GM12878 (cell line): ENCODE measurements around the gene RAB8A. TPM values are rescaled to one million over a fixed set of nuclear protein-coding genes. Genes with fewer than 3 reads are reported as not detected.
"Not testable (repeated sequence)": the region's sequence is repeated elsewhere in the genome, so short reads cannot be mapped to it uniquely, and the experiment has no call there.

ENCODE experiments used
- ATAC-seq: fragments of 200-7000 bp; cut with Tn5 transposase; 3 replicates; pipeline ENCODE4 v1.9.1; 2020; ENCODE audit warnings: mild to moderate bottlenecking, moderate library complexity
- BruUV-seq: library from RNA; stranded (reverse); fragments of 400-500 nt; replicated peaks from 2 replicates; lab custom pipeline; 2021; lab: Mats Ljungman, UMichigan
- CTCF ChIA-PET: fragments of 300-600 bp; sonication (Branson Sonifier 250); formaldehyde crosslinking; extraction: SDS; loops from one replicate; lab custom pipeline; 2021; ENCODE audit warnings: inconsistent platforms; lab: Yijun Ruan, JAX
- POLR2A ChIA-PET: fragments of 350-600 bp; formaldehyde crosslinking; extraction: SDS; loops from one replicate; lab custom pipeline; 2021; ENCODE audit warnings: inconsistent platforms; lab: Charles Lee
- RAD21 ChIA-PET: fragments of 300-600 bp; sonication (Branson Sonifier 250); formaldehyde crosslinking; loops from one replicate; lab custom pipeline; 2023; ENCODE audit warnings: antibody characterized with exemption; ENCODE audit not compliant: unreplicated experiment; lab: Charles Lee
- SMC1A ChIA-PET: fragments of 300-600 bp; sonication (Branson Sonifier 250); formaldehyde crosslinking; loops from one replicate; lab custom pipeline; 2023; ENCODE audit not compliant: unreplicated experiment, uncharacterized antibody; lab: Charles Lee
- DNase-seq: peaks from one replicate; pipeline ENCODE4 v3.0.0-alpha.2; 2011; ENCODE audit warnings: low read depth, low spot score
- FAIRE-seq: peaks from 3 replicates; lab custom pipeline; 2011; peaks lifted over from hg19 to GRCh38; lab: Jason Lieb, UNC
- H2AFZ ChIP-seq: 2 replicates; pipeline ENCODE4 v1.6.0; 2011; ENCODE audit warnings: low read depth, low read length, control low read depth; ENCODE audit not compliant: control insufficient read depth
- H3K27ac ChIP-seq: 2 replicates; pipeline ENCODE4 v1.5.1; 2011; ENCODE audit warnings: control low read depth; ENCODE audit not compliant: control insufficient read depth, insufficient read depth
- H3K27me3 ChIP-seq, 2 experiments: replicated peaks in 1 of 2; 2 replicates each; pipeline versions ENCODE4 v1.6.0 to v1.6.1; 2011; ENCODE audit warnings: low read length in 1 of 2; ENCODE audit not compliant: control insufficient read depth in 2 of 2, insufficient read depth in 2 of 2
- H3K36me3 ChIP-seq, 2 experiments: 2 replicates each; pipeline ENCODE4 v1.5.1; 2011; ENCODE audit warnings: low read length in 1 of 2; ENCODE audit not compliant: control insufficient read depth in 2 of 2, insufficient read depth in 2 of 2
- H3K4me1 ChIP-seq: 2 replicates; pipeline ENCODE4 v1.6.1; 2011; ENCODE audit warnings: mild to moderate bottlenecking, low read length, moderate library complexity, mixed read lengths; ENCODE audit not compliant: control insufficient read depth, insufficient read depth
- H3K4me2 ChIP-seq: 2 replicates; pipeline ENCODE4 v1.6.0; 2011; ENCODE audit warnings: control low read depth; ENCODE audit not compliant: control insufficient read depth, insufficient read depth
- H3K4me3 ChIP-seq: fragments of 200-600 bp; sonication (generic); 2 replicates; pipeline ENCODE4 v1.5.1; 2016
- H3K79me2 ChIP-seq: 2 replicates; pipeline ENCODE4 v1.6.0; 2011; ENCODE audit warnings: low read length; ENCODE audit not compliant: control insufficient read depth, insufficient read depth
- H3K9ac ChIP-seq: 2 replicates; pipeline ENCODE4 v1.8.0; 2011; ENCODE audit warnings: low read length, control low read depth, mixed read lengths; ENCODE audit not compliant: control insufficient read depth, insufficient read depth
- H3K9me3 ChIP-seq: replicated peaks from 3 replicates; pipeline ENCODE4 v1.5.1; 2011; ENCODE audit warnings: mild to moderate bottlenecking, low read length; ENCODE audit not compliant: control insufficient read depth, insufficient read depth
- H4K20me1 ChIP-seq: 2 replicates; pipeline ENCODE4 v1.6.0; 2011; ENCODE audit not compliant: control insufficient read depth, insufficient read depth
- ATF2 ChIP-seq: IDR thresholded peaks from 2 replicates; pipeline ENCODE4 v1.6.1; 2012; ENCODE audit warnings: low read length, inconsistent platforms
- FOXM1 ChIP-seq: IDR thresholded peaks from 2 replicates; pipeline ENCODE4 v1.6.1; 2012; ENCODE audit warnings: low read depth, mild to moderate bottlenecking, inconsistent platforms, low read length, moderate library complexity
- POLR2A ChIP-seq: IDR thresholded peaks from 2 replicates; pipeline ENCODE4 v1.6.1; 2011; ENCODE audit warnings: low read depth, mild to moderate bottlenecking, low read length
- POLR2AphosphoS5 ChIP-seq: IDR thresholded peaks from 2 replicates; pipeline ENCODE4 v1.6.1; 2011; ENCODE audit warnings: mild to moderate bottlenecking, low read length, inconsistent platforms
- SMC3 ChIP-seq: IDR thresholded peaks from 2 replicates; pipeline ENCODE4 v1.6.1; 2011; ENCODE audit warnings: low read length, improper control_type of control experiment, borderline replicate concordance
- WGBS: methylation state at CpG from one replicate; pipeline ENCODE4 v1.1.6; 2016; ENCODE audit warnings: low lambda C conversion rate; ENCODE audit not compliant: insufficient replicate concordance, insufficient coverage; ENCODE audit errors: missing lambda C conversion rate; 5-methylcytosine and 5-hydroxymethylcytosine counted together
- in situ Hi-C: fragments of 300-500 bp; cut with MboI; formaldehyde crosslinking; loops from 9 replicates; pipeline ENCODE4 v1.14.3; 2018; ENCODE audit warnings: mixed read lengths
- intact Hi-C: fragments of 100-400 bp; cut with micrococcal nuclease; formaldehyde crosslinking; loops from one replicate; pipeline ENCODE4 v1.14.2; 2022; ENCODE audit not compliant: unreplicated experiment
- polyA plus RNA-seq, 11 experiments: library from polyadenylated mRNA; depleted of rRNA in 4 of 11; unstranded in 6 of 11; stranded (reverse) in 5 of 11; fragments of >200 nt; fragmentation: Nextera tagmentation in 4 of 11; fragmentation: Illumina TruSeq in 1 of 11; extraction: Ambion mirVana in 4 of 11; extraction: Trizol in 1 of 11; gene quantifications; 1 replicate in 1 of 11; 2 replicates in 10 of 11; pipeline versions ENCODE4 v1.2.1 to v1.2.3, GENCODE V29; 2011 to 2016; ENCODE audit warnings: inconsistent platforms in 2 of 11, missing spikeins in 2 of 11, low read depth in 1 of 11
- total RNA-seq, 4 experiments: library from RNA; depleted of rRNA in 3 of 4; stranded (reverse); fragments of >200 nt in 3 of 4; fragmentation: Illumina TruSeq in 1 of 4; extraction: Trizol in 1 of 4; gene quantifications; 2 replicates each; pipeline versions ENCODE4 v1.2.1 to v1.2.3, GENCODE V29; 2013 to 2021
- TF ChIP-seq, protein P1 (sequence below): IDR thresholded peaks from 2 replicates; pipeline ENCODE4 v1.6.1; 2011; ENCODE audit warnings: low read depth, low read length, improper control_type of control experiment, borderline replicate concordance

RAB8A gene
- total and polyA plus RNA-seq, 10 of the 15 experiments (the other 5 are each of a cell fraction or from before 2014, with no cell fraction given): 23.9 to 314 (median 185) TPM

DNA sequence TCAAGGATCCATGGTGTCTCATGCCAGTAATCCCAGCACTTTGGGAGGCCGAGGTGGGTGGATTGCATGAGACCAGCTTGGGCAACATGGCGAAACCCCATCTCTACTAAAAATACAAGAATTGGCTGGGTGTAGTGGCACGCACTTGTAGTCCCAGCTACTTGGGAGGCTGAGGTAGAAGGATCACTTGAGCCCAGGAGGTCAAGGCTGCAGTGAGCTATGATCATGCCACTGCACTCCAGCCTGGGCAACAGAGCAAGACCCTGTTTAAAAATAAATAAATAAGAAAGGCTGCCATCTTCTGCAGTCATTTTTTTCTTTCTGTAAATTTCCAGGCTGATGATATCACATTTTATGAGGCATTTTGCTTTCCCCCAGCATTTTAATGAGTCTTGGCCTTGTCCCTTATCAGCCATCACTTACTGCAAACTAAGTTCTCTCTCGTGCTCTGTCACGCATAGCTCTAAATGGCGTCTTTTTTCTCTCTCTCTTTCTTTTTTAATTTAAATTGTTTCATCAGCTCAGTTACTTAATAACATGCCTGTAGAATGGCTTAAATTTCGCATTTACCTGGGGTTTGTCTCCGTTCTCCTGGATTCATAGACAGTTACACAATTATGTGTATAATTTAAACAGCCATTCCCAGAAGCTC lies 12.2 kb upstream of the RAB8A start:
- SMC1A ChIA-PET: interaction anchor here (0.9 to 1.3 kb wide), 3 partner anchors 16 to 29 kb away, joined by 3 read pairs; no protein-coding TSS in a partner anchor
- H2AFZ ChIP-seq, H3K4me3 ChIP-seq, H3K9me3 ChIP-seq, H4K20me1 ChIP-seq, H3K27ac ChIP-seq, H3K79me2 ChIP-seq, ATAC-seq, FAIRE-seq, BruUV-seq, H3K27me3 ChIP-seq, H3K9ac ChIP-seq, RAD21 ChIA-PET, intact Hi-C loops, DNase-seq, H3K4me2 ChIP-seq, POLR2A ChIA-PET, in situ Hi-C loops, H3K4me1 ChIP-seq: not testable (repeated sequence)
- 80% methylated on average over 8 of the region's 8 CpGs for WGBS
- H3K36me3 ChIP-seq: peaks cover 29 to 58% of the 10 kb centered on the region in 2 experiments
- peak; percentile 46; the same call in 1 of the 2 replicates for TF ChIP-seq POLR2AphosphoS5
- peak; percentile 25; the same call in 1 of the 2 replicates for TF ChIP-seq POLR2A
- CTCF ChIA-PET: interaction anchor here (0.7 to 1.0 kb wide), 2 partner anchors 12 to 16 kb away, joined by 3 to 5 read pairs; no protein-coding TSS in a partner anchor

DNA sequence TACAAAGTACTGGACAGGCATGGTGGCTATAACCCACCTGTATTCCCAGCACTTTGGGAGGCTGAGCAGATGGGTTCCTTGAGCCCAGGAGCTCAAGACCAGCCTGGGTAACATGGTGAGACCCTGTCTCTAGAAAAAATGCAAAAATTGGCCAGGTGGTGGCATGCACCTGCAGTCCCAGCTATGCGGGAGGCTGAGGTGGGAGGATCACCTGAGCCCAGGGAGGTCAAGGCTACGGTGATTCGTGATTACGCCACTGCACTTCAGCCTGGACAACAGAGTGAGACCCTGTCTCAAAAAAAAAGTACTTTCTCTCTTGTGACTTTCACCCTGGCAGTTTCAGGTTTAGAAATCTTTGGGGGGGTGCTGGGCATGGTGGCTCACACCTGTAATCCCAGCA lies 11.2 kb upstream of the RAB8A start:
- H3K4me1 ChIP-seq: peaks cover 7% of the 10 kb centered on the region
- peaks cover 21 to 48% of the 10 kb centered on the region in 2 experiments for H3K36me3 ChIP-seq
- H3K27me3 ChIP-seq: no peaks in the 10 kb centered on the region
- BruUV-seq: no TSS peak
- ChIA-PET SMC1A (no interaction called here), RAD21 (no interaction called here), CTCF (interaction anchor here (1.0 to 1.1 kb wide), 2 partner anchors 13 to 59 kb away, joined by 3 to 5 read pairs; no protein-coding TSS in a partner anchor), POLR2A (interaction anchor here (1.1 kb wide), 1 partner anchor 19 kb away, joined by 3 read pairs; no protein-coding TSS in a partner anchor)
- H4K20me1 ChIP-seq: no peaks in the 10 kb centered on the region
- no peak for FAIRE-seq
- DNase-seq: no peak
- no peak overlapping the region for H2AFZ ChIP-seq
- no peaks in the 10 kb centered on the region for H3K9me3 ChIP-seq
- H3K4me3 ChIP-seq: no peak overlapping the region
- H3K9ac ChIP-seq: no peak overlapping the region
- 100% methylated on average over 4 of the region's 4 CpGs for WGBS
- TF ChIP-seq POLR2AphosphoS5: peak; percentile 72; the same call in 1 of the 2 replicates
- TF ChIP-seq FOXM1: no peak
- no peak for TF ChIP-seq ATF2
- no peak for TF ChIP-seq SMC3
- TF ChIP-seq, protein P1, sequence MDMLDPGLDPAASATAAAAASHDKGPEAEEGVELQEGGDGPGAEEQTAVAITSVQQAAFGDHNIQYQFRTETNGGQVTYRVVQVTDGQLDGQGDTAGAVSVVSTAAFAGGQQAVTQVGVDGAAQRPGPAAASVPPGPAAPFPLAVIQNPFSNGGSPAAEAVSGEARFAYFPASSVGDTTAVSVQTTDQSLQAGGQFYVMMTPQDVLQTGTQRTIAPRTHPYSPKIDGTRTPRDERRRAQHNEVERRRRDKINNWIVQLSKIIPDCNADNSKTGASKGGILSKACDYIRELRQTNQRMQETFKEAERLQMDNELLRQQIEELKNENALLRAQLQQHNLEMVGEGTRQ: no peak
- no peak overlapping the region for H3K27ac ChIP-seq
- intact Hi-C loops: no loop called here
- H3K4me2 ChIP-seq: no peak overlapping the region
- no peak for ATAC-seq
- H3K79me2 ChIP-seq: no peaks in the 10 kb centered on the region
- in situ Hi-C loops: no loop called here
